ENCODE measurements around the gene SCN2B.

The SCN2B gene

DNA sequence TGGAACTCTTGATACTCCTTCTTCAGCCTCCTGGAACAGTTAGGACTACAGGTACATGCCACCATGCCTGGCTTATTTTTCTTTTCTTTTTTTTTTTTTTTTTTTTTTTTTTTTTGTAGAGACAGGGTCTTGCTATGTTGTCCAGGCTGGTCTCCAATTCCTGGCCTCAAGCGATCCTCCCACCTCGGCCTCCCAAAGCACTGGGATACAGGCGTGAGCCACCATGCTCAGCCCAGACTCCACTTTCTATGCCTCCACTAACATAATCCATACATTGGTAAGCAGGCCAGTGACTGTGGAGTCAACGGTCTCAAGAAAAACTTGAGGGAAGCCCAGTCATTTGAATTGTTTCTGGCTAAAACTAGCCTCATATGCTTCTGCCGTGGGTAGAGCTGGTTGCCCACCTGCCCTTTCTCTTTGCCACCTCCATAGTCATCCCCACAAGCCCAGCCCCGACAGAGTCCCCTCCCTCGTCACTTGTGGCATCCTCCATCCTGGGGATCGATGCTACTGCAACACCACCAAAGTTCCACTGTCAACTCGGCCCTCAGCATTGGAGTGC, 2.4 kb downstream of the SCN2B start:
- no peak overlapping the region for H3K4me3 ChIP-seq (ENCODE audit: low read depth, low read length)
- H2AFZ ChIP-seq (ENCODE audit: low read length, unreplicated experiment), result no peak overlapping the region
- no peaks in the 10 kb centered on the region for H3K36me3 ChIP-seq (ENCODE audit: insufficient read depth, low read length)
- no peaks in the 10 kb centered on the region for H3K4me1 ChIP-seq (ENCODE audit: control insufficient read depth, insufficient read depth, low read length, unreplicated experiment)
- H3K27ac ChIP-seq (ENCODE audit: low read depth, low read length), result no peak overlapping the region
- H3K27me3 ChIP-seq (ENCODE audit: insufficient read depth, low read length), result peaks cover 71% of the 10 kb centered on the region
- H3K79me2 ChIP-seq (ENCODE audit: control insufficient read depth, insufficient read depth, low read length, unreplicated experiment), result no peaks in the 10 kb centered on the region

DNA sequence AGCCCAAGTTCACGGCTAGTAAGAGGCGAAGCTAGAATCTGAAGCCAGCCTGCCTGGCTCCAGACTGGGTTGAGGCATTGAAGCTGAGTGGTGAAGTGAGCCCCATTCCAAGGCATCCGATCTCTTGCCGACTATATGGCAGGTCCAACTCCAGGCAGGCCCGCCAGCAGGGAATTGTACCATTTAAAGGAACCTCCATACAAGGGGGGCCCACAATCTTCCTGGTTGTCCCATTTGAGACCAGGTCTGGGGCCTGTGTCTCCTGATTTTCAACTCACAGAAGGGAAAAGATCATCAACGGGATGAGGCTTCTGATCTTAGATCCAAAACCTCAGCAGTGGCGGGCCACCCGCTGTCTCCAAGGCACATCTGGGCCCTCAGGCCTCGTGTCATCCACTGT, 4.1 kb downstream of the SCN2B start:
- Histone ChIP-seq H3K36me3 (ENCODE audit: insufficient read depth, low read length) (no peaks in the 10 kb centered on the region), H3K27ac (ENCODE audit: low read depth, low read length) (no peak overlapping the region), H3K27me3 (ENCODE audit: insufficient read depth, low read length) (peaks cover 88% of the 10 kb centered on the region), H3K79me2 (ENCODE audit: control insufficient read depth, insufficient read depth, low read length, unreplicated experiment) (no peaks in the 10 kb centered on the region), H2AFZ (ENCODE audit: low read length, unreplicated experiment) (no peak overlapping the region), H3K4me3 (ENCODE audit: low read depth, low read length) (no peak overlapping the region), H3K4me1 (ENCODE audit: control insufficient read depth, insufficient read depth, low read length, unreplicated experiment) (no peaks in the 10 kb centered on the region)

DNA sequence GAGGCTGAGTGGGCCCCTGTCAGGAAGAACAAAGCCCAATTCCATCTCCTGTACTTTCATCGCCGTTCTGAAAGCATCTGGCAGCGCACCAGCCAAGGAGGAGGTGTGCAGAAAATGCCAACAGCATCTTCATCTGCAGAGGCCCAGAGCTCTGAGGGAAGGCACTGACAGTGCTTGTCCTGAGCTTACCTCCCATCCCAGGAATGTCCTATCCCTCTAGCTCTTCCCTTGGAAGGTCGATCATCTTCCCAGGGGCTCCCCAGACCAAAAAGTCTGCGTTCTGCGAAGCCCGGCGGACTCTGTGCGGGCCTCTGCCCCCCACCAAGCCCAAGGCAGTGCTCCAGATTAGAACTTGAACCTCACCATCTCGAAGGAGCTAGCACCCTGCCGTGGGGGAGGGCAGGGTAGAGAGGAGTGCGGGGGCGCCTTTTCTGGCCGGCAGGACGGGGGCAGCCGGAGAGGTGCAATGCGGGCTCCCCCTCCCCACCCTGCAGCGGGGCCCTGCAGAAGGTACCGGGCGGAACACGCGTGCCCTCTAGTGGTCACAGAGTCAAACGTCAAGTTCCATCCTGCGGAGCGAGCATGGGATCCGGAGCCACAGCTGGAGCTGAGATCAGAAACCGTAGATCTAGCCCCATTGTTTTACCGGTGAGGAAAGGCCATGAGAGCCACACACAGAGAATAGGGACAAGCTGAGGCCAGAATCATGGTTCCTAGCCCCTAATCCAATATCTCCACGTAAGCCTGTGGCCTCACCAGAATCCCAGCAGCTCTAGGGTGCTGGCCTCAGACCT, 5.0 kb downstream of the SCN2B start:
- Histone ChIP-seq H3K4me3 (ENCODE audit: low read depth, low read length) (no peak overlapping the region), H3K36me3 (ENCODE audit: insufficient read depth, low read length) (no peaks in the 10 kb centered on the region), H2AFZ (ENCODE audit: low read length, unreplicated experiment) (no peak overlapping the region), H3K79me2 (ENCODE audit: control insufficient read depth, insufficient read depth, low read length, unreplicated experiment) (no peaks in the 10 kb centered on the region), H3K27ac (ENCODE audit: low read depth, low read length) (no peak overlapping the region), H3K27me3 (ENCODE audit: insufficient read depth, low read length) (peaks cover 84% of the 10 kb centered on the region), H3K4me1 (ENCODE audit: control insufficient read depth, insufficient read depth, low read length, unreplicated experiment) (no peaks in the 10 kb centered on the region)

DNA sequence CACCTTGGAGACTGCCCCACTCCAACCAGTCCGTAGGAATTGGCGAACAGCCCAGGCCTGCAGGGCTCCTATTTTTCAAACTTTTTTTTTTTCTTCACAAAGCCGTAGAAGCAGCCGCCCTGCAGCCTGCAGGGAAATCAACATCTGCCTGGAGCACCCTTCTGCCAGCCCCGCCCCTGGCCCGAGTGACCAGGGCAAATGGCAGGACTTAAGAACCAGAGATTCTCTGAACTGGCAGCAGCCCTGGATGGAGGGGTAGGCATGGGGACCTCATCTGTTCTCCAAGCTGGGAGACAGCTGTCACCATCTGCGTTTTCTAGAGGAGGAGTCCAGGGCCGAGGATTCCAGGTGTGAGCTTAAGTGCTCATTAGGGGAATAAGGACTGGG, 5.6 kb downstream of the SCN2B start:
- no peaks in the 10 kb centered on the region for H3K4me1 ChIP-seq (ENCODE audit: control insufficient read depth, insufficient read depth, low read length, unreplicated experiment)
- H3K4me3 ChIP-seq (ENCODE audit: low read depth, low read length), result no peak overlapping the region
- peaks cover 79% of the 10 kb centered on the region for H3K27me3 ChIP-seq (ENCODE audit: insufficient read depth, low read length)
- no peak overlapping the region for H2AFZ ChIP-seq (ENCODE audit: low read length, unreplicated experiment)
- H3K36me3 ChIP-seq (ENCODE audit: insufficient read depth, low read length), result no peaks in the 10 kb centered on the region
- H3K27ac ChIP-seq (ENCODE audit: low read depth, low read length), result no peak overlapping the region
- no peaks in the 10 kb centered on the region for H3K79me2 ChIP-seq (ENCODE audit: control insufficient read depth, insufficient read depth, low read length, unreplicated experiment)

DNA sequence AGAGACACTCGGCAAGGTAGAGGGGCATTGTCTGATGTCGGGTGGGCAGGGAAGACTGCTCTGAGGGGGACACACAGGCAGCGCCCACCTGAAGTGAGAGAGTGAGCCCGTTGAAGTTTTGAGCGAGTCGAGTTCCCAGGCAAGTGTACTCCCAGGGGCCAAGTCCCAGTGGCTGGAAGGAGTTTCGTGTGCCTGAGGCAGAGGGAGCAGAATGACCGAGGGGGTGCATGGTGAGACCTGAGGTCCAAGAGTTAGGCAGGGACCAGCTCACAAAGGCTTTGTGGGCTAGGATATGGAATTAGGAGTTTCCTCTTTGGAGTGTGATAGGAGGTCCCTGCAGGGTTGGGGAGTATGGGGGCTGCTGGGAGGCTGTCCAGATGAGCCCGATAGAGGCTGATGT, 6.2 kb downstream of the SCN2B start:
- Histone ChIP-seq H3K36me3 (ENCODE audit: insufficient read depth, low read length) (no peaks in the 10 kb centered on the region), H3K79me2 (ENCODE audit: control insufficient read depth, insufficient read depth, low read length, unreplicated experiment) (no peaks in the 10 kb centered on the region), H3K27ac (ENCODE audit: low read depth, low read length) (no peak overlapping the region), H2AFZ (ENCODE audit: low read length, unreplicated experiment) (no peak overlapping the region), H3K4me1 (ENCODE audit: control insufficient read depth, insufficient read depth, low read length, unreplicated experiment) (no peaks in the 10 kb centered on the region), H3K4me3 (ENCODE audit: low read depth, low read length) (no peak overlapping the region), H3K27me3 (ENCODE audit: insufficient read depth, low read length) (peaks cover 72% of the 10 kb centered on the region)

DNA sequence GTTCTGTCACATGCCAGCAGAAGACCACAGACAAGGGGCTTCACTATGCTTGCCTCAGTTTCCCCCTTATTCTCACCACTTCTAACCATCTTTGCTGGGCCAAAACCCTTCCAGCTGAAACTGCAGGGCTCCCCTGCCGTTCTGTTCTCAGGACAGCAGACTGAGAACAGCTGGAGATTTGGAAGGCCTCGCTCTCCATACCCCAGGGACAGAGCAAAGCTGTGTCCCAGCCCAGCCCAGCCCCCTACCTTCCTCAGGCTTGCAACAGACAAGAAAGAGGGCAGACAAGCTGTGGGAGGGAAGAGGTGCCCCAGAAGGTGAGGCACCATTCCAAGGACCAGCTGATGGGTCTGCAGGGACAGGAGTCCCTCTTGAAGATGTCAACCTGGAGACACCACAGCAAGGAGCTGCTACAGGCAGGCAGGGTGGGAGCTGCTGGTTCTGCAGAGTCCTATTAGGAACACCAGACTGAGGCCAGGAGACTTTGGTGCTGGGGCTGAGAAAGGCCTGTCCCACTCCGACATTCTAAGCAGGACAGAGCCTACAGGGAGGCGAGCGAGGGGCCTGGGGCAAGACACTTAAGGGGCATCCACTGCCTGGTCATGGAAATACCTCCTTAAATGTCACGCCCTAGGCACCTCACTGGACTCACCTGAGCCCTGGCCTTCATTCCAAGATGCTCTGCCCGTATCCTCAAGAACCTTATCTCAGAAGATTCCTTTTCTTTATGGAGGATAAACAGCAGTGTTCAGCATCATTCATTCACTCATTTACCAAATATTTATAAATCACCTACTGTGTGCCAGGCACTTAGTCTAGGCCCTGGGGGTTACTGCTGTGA, 6.9 kb downstream of the SCN2B start:
- no peaks in the 10 kb centered on the region for H3K4me1 ChIP-seq (ENCODE audit: control insufficient read depth, insufficient read depth, low read length, unreplicated experiment)
- H3K79me2 ChIP-seq (ENCODE audit: control insufficient read depth, insufficient read depth, low read length, unreplicated experiment), result no peaks in the 10 kb centered on the region
- H3K27ac ChIP-seq (ENCODE audit: low read depth, low read length), result no peak overlapping the region
- H2AFZ ChIP-seq (ENCODE audit: low read length, unreplicated experiment), result no peak overlapping the region
- H3K4me3 ChIP-seq (ENCODE audit: low read depth, low read length), result no peak overlapping the region
- peaks cover 69% of the 10 kb centered on the region for H3K27me3 ChIP-seq (ENCODE audit: insufficient read depth, low read length)
- H3K36me3 ChIP-seq (ENCODE audit: insufficient read depth, low read length), result no peaks in the 10 kb centered on the region

DNA sequence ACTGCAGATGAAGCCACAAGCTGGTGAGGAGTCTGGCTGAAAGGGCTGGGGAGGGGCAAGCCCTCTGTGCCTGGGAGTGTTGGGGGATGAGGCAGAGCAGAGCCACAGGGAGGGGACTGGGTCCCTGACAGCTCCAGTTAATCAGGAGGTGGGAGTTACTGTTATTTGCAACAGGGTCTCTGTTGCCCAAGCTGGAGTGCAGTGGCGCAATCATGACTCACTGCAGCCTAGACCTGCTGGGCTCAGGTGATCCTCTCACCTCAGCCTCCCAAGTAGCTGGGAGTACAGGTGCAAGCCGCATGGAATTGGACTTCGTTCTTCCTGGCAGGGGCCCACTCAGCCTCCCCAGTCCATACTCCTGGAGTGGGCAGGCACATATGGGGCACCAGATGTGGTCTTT, 7.7 kb downstream of the SCN2B start:
- H3K36me3 ChIP-seq (ENCODE audit: insufficient read depth, low read length), result no peaks in the 10 kb centered on the region
- no peaks in the 10 kb centered on the region for H3K4me1 ChIP-seq (ENCODE audit: control insufficient read depth, insufficient read depth, low read length, unreplicated experiment)
- no peak overlapping the region for H2AFZ ChIP-seq (ENCODE audit: low read length, unreplicated experiment)
- H3K79me2 ChIP-seq (ENCODE audit: control insufficient read depth, insufficient read depth, low read length, unreplicated experiment), result no peaks in the 10 kb centered on the region
- no peak overlapping the region for H3K27ac ChIP-seq (ENCODE audit: low read depth, low read length)
- no peak overlapping the region for H3K4me3 ChIP-seq (ENCODE audit: low read depth, low read length)
- peaks cover 70% of the 10 kb centered on the region for H3K27me3 ChIP-seq (ENCODE audit: insufficient read depth, low read length)

DNA sequence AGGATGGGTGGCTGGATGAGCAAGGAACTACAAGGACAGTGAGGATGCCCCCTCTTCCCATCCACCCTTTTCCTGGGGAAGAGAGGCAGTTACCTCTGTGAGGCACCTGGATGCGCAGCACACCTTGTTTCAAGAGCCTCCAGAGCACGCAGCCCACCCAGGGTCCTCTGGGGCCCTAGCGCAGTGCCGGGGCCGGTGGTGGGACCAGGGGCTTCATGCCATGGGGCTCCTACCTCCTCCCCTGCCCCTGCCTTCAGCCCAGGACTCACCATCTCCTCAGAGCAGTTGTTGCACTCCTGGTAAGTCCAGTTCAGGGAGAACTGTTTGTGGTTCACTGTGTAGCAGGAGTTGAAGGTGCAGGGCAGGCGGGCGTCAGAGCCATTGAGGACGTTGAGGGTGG, 8.1 kb downstream of the SCN2B start:
- Histone ChIP-seq H3K4me3 (ENCODE audit: low read depth, low read length) (no peak overlapping the region), H3K36me3 (ENCODE audit: insufficient read depth, low read length) (no peaks in the 10 kb centered on the region), H3K27me3 (ENCODE audit: insufficient read depth, low read length) (peaks cover 73% of the 10 kb centered on the region), H3K27ac (ENCODE audit: low read depth, low read length) (no peak overlapping the region), H2AFZ (ENCODE audit: low read length, unreplicated experiment) (no peak overlapping the region), H3K4me1 (ENCODE audit: control insufficient read depth, insufficient read depth, low read length, unreplicated experiment) (no peaks in the 10 kb centered on the region), H3K79me2 (ENCODE audit: control insufficient read depth, insufficient read depth, low read length, unreplicated experiment) (no peaks in the 10 kb centered on the region)

DNA sequence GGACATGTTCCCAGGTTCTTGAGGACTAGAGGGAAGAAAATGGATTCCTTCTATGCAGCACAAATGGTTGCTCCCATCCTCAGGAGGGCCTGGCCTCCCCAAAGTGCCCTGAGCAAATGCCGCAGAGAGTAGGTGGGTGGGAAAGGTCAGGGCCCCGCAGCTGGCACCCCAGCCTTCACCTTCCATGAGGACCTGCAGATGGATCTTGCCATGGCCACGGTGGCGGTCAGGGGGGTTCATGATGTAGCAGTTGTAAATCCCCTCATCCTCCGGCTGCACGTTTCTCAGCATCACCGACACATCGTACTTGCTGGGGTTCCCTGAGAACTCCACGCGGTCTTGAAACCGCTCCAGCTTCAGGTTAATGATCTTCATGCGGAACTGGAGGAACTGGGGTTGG, 8.5 kb downstream of the SCN2B start:
- Histone ChIP-seq H3K4me1 (ENCODE audit: control insufficient read depth, insufficient read depth, low read length, unreplicated experiment) (no peaks in the 10 kb centered on the region), H3K36me3 (ENCODE audit: insufficient read depth, low read length) (no peaks in the 10 kb centered on the region), H3K79me2 (ENCODE audit: control insufficient read depth, insufficient read depth, low read length, unreplicated experiment) (no peaks in the 10 kb centered on the region), H3K4me3 (ENCODE audit: low read depth, low read length) (no peak overlapping the region), H2AFZ (ENCODE audit: low read length, unreplicated experiment) (no peak overlapping the region), H3K27me3 (ENCODE audit: insufficient read depth, low read length) (peaks cover 73% of the 10 kb centered on the region), H3K27ac (ENCODE audit: low read depth, low read length) (no peak overlapping the region)

DNA sequence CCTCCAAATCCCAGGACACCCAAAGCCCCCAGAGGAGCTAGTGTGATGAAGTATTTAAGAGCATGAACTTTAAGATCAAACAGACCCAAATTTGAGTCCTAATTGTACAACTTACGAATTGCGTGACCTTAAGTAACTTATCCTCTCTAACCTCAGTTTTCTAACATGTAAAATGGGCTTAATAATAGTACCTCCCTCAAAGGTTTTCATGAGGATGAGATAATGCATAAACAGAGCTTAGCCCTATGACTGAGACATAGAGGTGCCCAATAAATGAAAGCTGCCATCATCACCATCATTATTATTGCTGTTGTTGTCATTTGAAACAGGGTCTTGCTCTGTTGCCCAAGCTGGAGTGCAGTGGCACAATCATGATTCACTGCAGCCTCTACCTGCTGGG, 9.2 kb downstream of the SCN2B start:
- Histone ChIP-seq H3K4me3 (ENCODE audit: low read depth, low read length) (no peak overlapping the region), H2AFZ (ENCODE audit: low read length, unreplicated experiment) (no peak overlapping the region), H3K27ac (ENCODE audit: low read depth, low read length) (no peak overlapping the region), H3K27me3 (ENCODE audit: insufficient read depth, low read length) (peaks cover 75% of the 10 kb centered on the region), H3K36me3 (ENCODE audit: insufficient read depth, low read length) (no peaks in the 10 kb centered on the region), H3K4me1 (ENCODE audit: control insufficient read depth, insufficient read depth, low read length, unreplicated experiment) (no peaks in the 10 kb centered on the region), H3K79me2 (ENCODE audit: control insufficient read depth, insufficient read depth, low read length, unreplicated experiment) (no peaks in the 10 kb centered on the region)

Measured in ACC112 (cell line).